ENCODE results near the gene PRR7. TPM values are rescaled to one million over a fixed set of nuclear protein-coding genes. Genes with fewer than 3 reads are reported as not detected.
"Not testable (repeated sequence)": the region's sequence is repeated elsewhere in the genome, so short reads cannot be mapped to it uniquely, and the experiment has no call there.

The PRR7 gene
- total RNA-seq, 4 donors from 2014 or later, result 5.0 to 7.7 (median 6.4) TPM

DNA sequence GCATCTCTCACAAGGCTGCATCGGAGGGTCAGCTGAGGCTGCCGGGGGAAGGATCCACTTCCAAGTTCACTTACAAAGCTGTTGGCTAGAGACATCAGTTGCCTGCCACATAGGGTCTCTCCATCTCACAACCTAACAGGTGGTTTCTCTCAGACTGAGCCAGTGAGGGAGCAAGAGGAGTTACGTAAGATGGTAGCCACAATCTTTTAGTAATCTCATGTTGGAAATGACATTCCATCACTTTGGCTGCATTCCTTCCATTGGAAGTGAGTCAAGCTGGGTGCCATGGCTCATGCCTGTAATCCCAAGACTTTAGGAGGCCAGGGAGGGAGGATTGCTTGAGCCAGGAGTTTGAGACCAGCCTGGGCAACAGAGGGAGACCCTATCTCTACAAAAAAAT, 27.6 kb upstream of the PRR7 start:
- Histone ChIP-seq H3K4me3 (no peak overlapping the region), H3K4me1 (peaks cover 0 to 9% (median 0%) of the 10 kb centered on the region in 3 donors), H3K36me3 (no peaks in the 10 kb centered on the region), H3K9me3 (no peaks in the 10 kb centered on the region), H3K27me3 (no peaks in the 10 kb centered on the region), H3K27ac (no peak overlapping the region)
- TF ChIP-seq POLR2A (IDR thresholded peaks at IDR 0.05), result no peak
- whole genome bisulfite sequencing, 2 donors, result 44 to 82% methylated on average over 3 of the region's 3 CpGs
- intact Hi-C loops (cut with DNase I), result no loop called here
- DNase-seq, result no peak

DNA sequence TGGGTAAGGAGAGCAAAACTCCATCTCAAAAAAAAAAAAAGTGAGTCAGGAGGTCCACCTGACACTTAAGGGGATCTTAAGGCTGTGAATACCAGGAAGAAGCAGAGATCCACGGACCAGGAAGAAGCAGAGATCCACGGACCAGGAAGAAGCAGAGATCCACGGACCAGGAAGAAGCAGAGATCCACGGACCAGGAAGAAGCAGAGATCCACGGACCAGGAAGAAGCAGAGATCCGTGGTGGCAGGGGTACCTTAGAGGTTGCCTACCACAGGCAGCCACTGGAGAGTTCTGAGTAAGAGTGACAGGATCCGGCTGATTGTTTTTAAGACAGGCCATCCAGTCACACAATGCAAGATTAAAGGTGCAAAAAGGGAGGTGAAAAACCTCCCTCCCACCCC, 26.1 kb upstream of the PRR7 start:
- DNase-seq; H3K27ac ChIP-seq; intact Hi-C loops (cut with DNase I); H3K9me3 ChIP-seq; H3K4me3 ChIP-seq; H3K36me3 ChIP-seq; H3K27me3 ChIP-seq: not testable (repeated sequence)
- H3K4me1 ChIP-seq, result peaks cover 2 to 14% (median 4%) of the 10 kb centered on the region in 3 donors
- WGBS, 2 donors, result 58 to 65% methylated on average over 7 of the region's 7 CpGs

DNA sequence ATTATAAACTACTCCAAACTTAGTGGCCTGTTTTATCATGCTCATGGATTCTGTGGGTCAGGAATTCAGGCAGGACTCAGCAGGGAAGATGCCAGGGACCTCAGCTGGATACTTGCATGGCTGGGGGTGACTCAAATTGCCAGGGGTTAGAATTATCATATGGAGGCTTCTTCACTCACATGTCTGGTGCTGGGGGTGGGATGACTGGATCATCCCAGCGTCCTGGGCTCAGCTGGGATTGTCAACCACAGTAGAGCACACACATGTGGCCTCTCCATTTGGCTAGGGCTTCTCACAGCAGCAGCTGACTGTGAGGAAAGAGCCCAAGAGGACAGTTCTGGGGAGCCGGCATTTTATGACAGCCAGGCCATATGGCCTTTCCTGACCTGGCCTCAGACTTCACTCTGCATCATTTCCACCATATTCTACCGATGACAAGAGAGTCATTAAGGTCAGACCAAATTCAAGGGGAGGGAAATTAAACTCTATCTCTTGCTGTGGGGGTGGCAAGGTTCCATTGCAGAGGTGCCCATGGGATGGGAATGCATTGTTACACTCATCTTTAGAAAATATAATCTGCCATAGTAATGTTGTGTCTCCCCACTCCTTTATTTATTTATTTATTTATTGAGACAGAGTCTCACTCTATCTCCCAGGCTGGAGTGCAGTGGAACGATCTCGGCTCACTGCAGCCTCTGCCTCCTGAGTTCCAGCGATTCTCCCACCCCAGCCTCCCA, 25.4 kb upstream of the PRR7 start:
- DNase-seq, result no peak
- WGBS, 2 donors, result 78 to 97% methylated on average over 4 to 5 of the region's 6 CpGs
- H3K9me3 ChIP-seq, result no peaks in the 10 kb centered on the region

DNA sequence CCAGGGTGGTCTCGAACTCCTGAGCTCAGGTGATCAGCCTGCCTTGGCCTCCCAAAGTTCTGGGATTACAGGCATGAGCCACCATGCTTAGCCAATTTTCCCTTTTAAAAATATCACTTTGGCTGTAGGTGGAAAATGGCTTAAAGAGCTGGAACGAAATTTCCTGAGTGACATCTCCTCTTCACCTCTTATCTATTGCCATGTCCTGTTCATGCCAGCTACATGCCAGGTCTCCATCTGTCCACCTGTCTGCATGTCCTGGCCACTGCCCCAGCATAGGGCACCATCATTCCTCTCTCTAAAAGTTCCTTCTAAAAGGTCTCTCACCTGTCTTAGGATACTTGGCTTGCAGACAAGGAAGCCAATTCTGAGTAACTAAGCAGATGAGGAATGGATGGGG, 22.9 kb upstream of the PRR7 start:
- TF ChIP-seq, protein P1, sequence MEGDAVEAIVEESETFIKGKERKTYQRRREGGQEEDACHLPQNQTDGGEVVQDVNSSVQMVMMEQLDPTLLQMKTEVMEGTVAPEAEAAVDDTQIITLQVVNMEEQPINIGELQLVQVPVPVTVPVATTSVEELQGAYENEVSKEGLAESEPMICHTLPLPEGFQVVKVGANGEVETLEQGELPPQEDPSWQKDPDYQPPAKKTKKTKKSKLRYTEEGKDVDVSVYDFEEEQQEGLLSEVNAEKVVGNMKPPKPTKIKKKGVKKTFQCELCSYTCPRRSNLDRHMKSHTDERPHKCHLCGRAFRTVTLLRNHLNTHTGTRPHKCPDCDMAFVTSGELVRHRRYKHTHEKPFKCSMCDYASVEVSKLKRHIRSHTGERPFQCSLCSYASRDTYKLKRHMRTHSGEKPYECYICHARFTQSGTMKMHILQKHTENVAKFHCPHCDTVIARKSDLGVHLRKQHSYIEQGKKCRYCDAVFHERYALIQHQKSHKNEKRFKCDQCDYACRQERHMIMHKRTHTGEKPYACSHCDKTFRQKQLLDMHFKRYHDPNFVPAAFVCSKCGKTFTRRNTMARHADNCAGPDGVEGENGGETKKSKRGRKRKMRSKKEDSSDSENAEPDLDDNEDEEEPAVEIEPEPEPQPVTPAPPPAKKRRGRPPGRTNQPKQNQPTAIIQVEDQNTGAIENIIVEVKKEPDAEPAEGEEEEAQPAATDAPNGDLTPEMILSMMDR (IDR thresholded peaks at IDR 0.05), result no peak
- no peak for TF ChIP-seq POLR2A (IDR thresholded peaks at IDR 0.05)
- intact Hi-C loops (cut with DNase I), result no loop called here
- no peaks in the 10 kb centered on the region for H3K36me3 ChIP-seq
- WGBS, 2 donors, result 74 to 100% methylated on average over 1 to 2 of the region's 2 CpGs
- no peak overlapping the region for H3K27ac ChIP-seq
- DNase-seq, result no peak
- H3K4me3 ChIP-seq, result no peak overlapping the region
- H3K4me1 ChIP-seq, result peaks cover 20 to 27% (median 23%) of the 10 kb centered on the region in 3 donors
- no peaks in the 10 kb centered on the region for H3K27me3 ChIP-seq
- no peaks in the 10 kb centered on the region for H3K9me3 ChIP-seq

More for the DNA sequence above, 25.4 kb upstream of the PRR7 start:
- no peak overlapping the region for H3K27ac ChIP-seq
- TF ChIP-seq POLR2A (IDR thresholded peaks at IDR 0.05), result no peak
- TF ChIP-seq, protein P1 (IDR thresholded peaks at IDR 0.05), result no peak
- intact Hi-C loops (cut with DNase I), result no loop called here
- peaks cover 3 to 16% (median 7%) of the 10 kb centered on the region in 3 donors for H3K4me1 ChIP-seq
- H3K36me3 ChIP-seq, result no peaks in the 10 kb centered on the region
- no peaks in the 10 kb centered on the region for H3K27me3 ChIP-seq
- H3K4me3 ChIP-seq, result no peak overlapping the region

DNA sequence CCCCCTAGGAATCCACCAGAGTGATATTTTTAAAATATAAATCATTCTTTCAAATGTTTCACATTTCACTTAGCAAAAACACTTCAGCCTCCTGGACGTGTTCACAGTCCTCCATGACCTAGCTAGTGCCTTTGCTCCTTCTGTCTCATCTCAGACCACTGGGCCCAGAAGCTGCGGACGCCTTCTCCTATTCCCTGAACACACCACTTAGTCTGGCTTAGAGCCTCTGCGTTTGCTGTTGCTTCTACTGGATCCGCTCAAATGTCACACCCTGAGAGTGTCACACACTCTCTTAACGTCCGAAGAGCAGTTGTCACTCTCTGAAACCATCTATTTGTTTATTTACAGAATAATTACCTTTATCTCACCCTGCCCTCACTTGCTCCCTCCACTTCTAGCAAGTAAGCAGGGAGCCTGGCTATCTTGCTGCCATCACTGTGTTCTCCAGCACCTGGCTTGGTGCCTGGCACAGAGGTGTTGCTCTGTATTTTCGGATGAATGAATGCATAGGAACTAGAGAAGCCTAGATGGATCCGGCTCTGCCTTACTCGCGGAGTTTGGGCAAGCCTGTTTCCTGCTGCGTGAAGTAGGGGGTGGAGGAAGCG, 21.3 kb upstream of the PRR7 start:
- no peaks in the 10 kb centered on the region for H3K36me3 ChIP-seq
- peaks cover 37 to 43% (median 38%) of the 10 kb centered on the region in 3 donors for H3K4me1 ChIP-seq
- 46 to 49% methylated on average over 11 to 12 of the region's 13 CpGs for WGBS, 2 donors
- no peaks in the 10 kb centered on the region for H3K27me3 ChIP-seq
- peak overlapping the region; percentile 43 to 81 (median 58) for H3K4me3 ChIP-seq
- intact Hi-C loops (cut with DNase I), result no loop called here
- H3K27ac ChIP-seq, result peak overlapping the region; percentile 93 to 97 (median 96)
- no peaks in the 10 kb centered on the region for H3K9me3 ChIP-seq
- no peak for DNase-seq
- TF ChIP-seq, protein P1 (IDR thresholded peaks at IDR 0.05), result no peak
- no peak for TF ChIP-seq POLR2A (IDR thresholded peaks at IDR 0.05)

Measured in esophagus squamous epithelium (tissue), 5 donors.